IMR-90 (cell line): Measurements from ENCODE around the gene CEBPE. TPM values are rescaled to one million over a fixed set of nuclear protein-coding genes. Genes with fewer than 3 reads are reported as not detected.

Experiments used
- ATAC-seq: fragments of 200-7000 bp; cut with Tn5 transposase; 2 replicates; pipeline ENCODE4 v1.9.1; 2020; ENCODE audit warnings: low read depth, mild to moderate bottlenecking, moderate library complexity
- BruUV-seq: library from RNA; stranded (reverse); fragments of 400-500 nt; replicated peaks from 2 replicates; lab custom pipeline; 2021; lab: Mats Ljungman, UMichigan
- CTCF ChIA-PET: fragments of 300-600 bp; formaldehyde crosslinking; extraction: SDS; loops from one replicate; lab custom pipeline; 2021; ENCODE audit warnings: antibody characterized with exemption; lab: Yijun Ruan, JAX
- POLR2A ChIA-PET: fragments of 300-600 bp; sonication (Branson Sonifier 250); formaldehyde crosslinking; loops from one replicate; lab custom pipeline; 2022; ENCODE audit warnings: antibody characterized with exemption; ENCODE audit not compliant: unreplicated experiment; lab: Charles Lee
- DNase-seq: peaks from one replicate; pipeline ENCODE4 v3.0.0; 2013
- H2AFZ ChIP-seq: replicated peaks from 2 replicates; pipeline ENCODE3; 2013; ENCODE audit warnings: low read length, mild to moderate bottlenecking; ENCODE audit not compliant: poor library complexity
- H2AK5ac ChIP-seq: 2 replicates; pipeline ENCODE4 v1.6.1; 2013; ENCODE audit warnings: low read depth, low read length, inconsistent platforms
- H2AK9ac ChIP-seq: replicated peaks from 2 replicates; pipeline ENCODE3; 2013; ENCODE audit warnings: mild to moderate bottlenecking, low read depth, low read length, moderate library complexity; ENCODE audit not compliant: poor library complexity
- H2BK120ac ChIP-seq: 2 replicates; pipeline ENCODE4 v1.6.1; 2013; ENCODE audit warnings: low read depth, low read length, inconsistent platforms
- H2BK15ac ChIP-seq: 3 replicates; pipeline ENCODE4 v1.6.1; 2013; ENCODE audit warnings: low read depth, low read length, inconsistent platforms
- H2BK20ac ChIP-seq: 2 replicates; pipeline ENCODE4 v1.6.1; 2013; ENCODE audit warnings: low read depth, mild to moderate bottlenecking, inconsistent platforms, low read length, moderate library complexity
- H2BK5ac ChIP-seq: 2 replicates; pipeline ENCODE4 v1.6.1; 2013; ENCODE audit warnings: mild to moderate bottlenecking, low read depth, low read length, inconsistent platforms; ENCODE audit not compliant: poor library complexity, severe bottlenecking
- H3K14ac ChIP-seq: replicated peaks from 2 replicates; pipeline ENCODE4 v1.6.1; 2013; ENCODE audit warnings: low read depth, low read length, inconsistent platforms
- H3K18ac ChIP-seq: 2 replicates; pipeline ENCODE4 v1.6.1; 2013; ENCODE audit warnings: low read depth, low read length, control low read depth
- H3K23ac ChIP-seq: 2 replicates; pipeline ENCODE4 v1.6.1; 2013; ENCODE audit warnings: low read depth, low read length, inconsistent platforms
- H3K27ac ChIP-seq: 2 replicates; pipeline ENCODE4 v1.5.1; 2013; ENCODE audit warnings: mild to moderate bottlenecking, control low read depth, low read length; ENCODE audit not compliant: insufficient read depth
- H3K27me3 ChIP-seq: 2 replicates; pipeline ENCODE4 v1.6.1; 2013; ENCODE audit warnings: low read length; ENCODE audit not compliant: control insufficient read depth, insufficient read depth
- H3K36me3 ChIP-seq: 2 replicates; pipeline ENCODE4 v1.6.1; 2013; ENCODE audit warnings: low read length, mixed read lengths; ENCODE audit not compliant: control insufficient read depth, insufficient read depth
- H3K4ac ChIP-seq: 2 replicates; pipeline ENCODE4 v1.6.1; 2013; ENCODE audit warnings: low read depth, low read length, inconsistent platforms
- H3K4me1 ChIP-seq: 2 replicates; pipeline ENCODE4 v1.6.1; 2013; ENCODE audit warnings: low read length, mixed read lengths; ENCODE audit not compliant: control insufficient read depth, insufficient read depth
- H3K4me2 ChIP-seq: 2 replicates; pipeline ENCODE4 v1.6.1; 2013; ENCODE audit warnings: low read depth, mild to moderate bottlenecking, control low read depth, low read length, moderate library complexity
- H3K4me3 ChIP-seq: 2 replicates; pipeline ENCODE4 v1.5.1; 2013; ENCODE audit warnings: low read depth, mild to moderate bottlenecking, control low read depth, low read length, moderate library complexity; ENCODE audit not compliant: insufficient read depth
- H3K56ac ChIP-seq: 2 replicates; pipeline ENCODE4 v1.6.1; 2013; ENCODE audit warnings: low read length, inconsistent platforms; ENCODE audit not compliant: insufficient read depth; ENCODE audit errors: extremely low read depth
- H3K79me1 ChIP-seq, 2 experiments: 2 replicates each; pipeline ENCODE4 v1.6.1; 2013; ENCODE audit warnings: low read length in 2 of 2, inconsistent platforms in 1 of 2, low read depth in 1 of 2
- H3K9ac ChIP-seq: 2 replicates; pipeline ENCODE4 v1.6.1; 2013; ENCODE audit warnings: low read depth, low read length, control low read depth
- H3K9me1 ChIP-seq: 2 replicates; pipeline ENCODE4 v1.6.1; 2013; ENCODE audit warnings: low read length, inconsistent platforms; ENCODE audit not compliant: insufficient read depth
- H3K9me3 ChIP-seq: 2 replicates; pipeline ENCODE4 v1.6.1; 2013; ENCODE audit warnings: low read length; ENCODE audit not compliant: control insufficient read depth, insufficient read depth
- H4K20me1 ChIP-seq: 2 replicates; pipeline ENCODE4 v1.6.1; 2013; ENCODE audit warnings: low read length, inconsistent platforms; ENCODE audit not compliant: insufficient read depth
- H4K5ac ChIP-seq: 2 replicates; pipeline ENCODE4 v1.6.1; 2013; ENCODE audit warnings: mild to moderate bottlenecking, low read depth, low read length, control low read depth
- H4K8ac ChIP-seq, 2 experiments: 2 replicates each; pipeline ENCODE4 v1.6.1; 2013; ENCODE audit warnings: low read depth in 2 of 2, low read length in 2 of 2, control low read depth in 1 of 2, inconsistent platforms in 1 of 2
- H4K91ac ChIP-seq: 2 replicates; pipeline ENCODE4 v1.6.1; 2013; ENCODE audit warnings: low read depth, low read length, inconsistent platforms; ENCODE audit not compliant: insufficient read depth
- BHLHE40 ChIP-seq: fragments of 150-350 bp; IDR thresholded peaks from 2 replicates; pipeline ENCODE4 v1.6.1; 2016; ENCODE audit warnings: mild to moderate bottlenecking, low read depth, low read length
- CEBPB ChIP-seq: IDR thresholded peaks from 2 replicates; pipeline ENCODE4 v1.6.1; 2012; ENCODE audit warnings: low read depth, low read length, improper control_type of control experiment
- CHD1 ChIP-seq: IDR thresholded peaks from 2 replicates; pipeline ENCODE4 v1.6.1; 2012; ENCODE audit warnings: low read depth, low read length, improper control_type of control experiment
- FOS ChIP-seq: fragments of 150-350 bp; IDR thresholded peaks from 2 replicates; pipeline ENCODE4 v1.6.1; 2016; ENCODE audit warnings: low read depth, low read length
- MAFK ChIP-seq: IDR thresholded peaks from 2 replicates; pipeline ENCODE4 v1.6.1; 2012; ENCODE audit warnings: low read depth, low read length, improper control_type of control experiment
- MAZ ChIP-seq: IDR thresholded peaks from 2 replicates; pipeline ENCODE4 v1.6.1; 2012; ENCODE audit warnings: low read depth, mild to moderate bottlenecking, low read length, improper control_type of control experiment, moderate library complexity, borderline replicate concordance
- MXI1 ChIP-seq: IDR thresholded peaks from 2 replicates; pipeline ENCODE4 v1.6.1; 2012; ENCODE audit warnings: low read depth, mild to moderate bottlenecking, low read length, moderate library complexity, borderline replicate concordance
- NFE2L2 ChIP-seq: fragments of 150-350 bp; IDR thresholded peaks from 2 replicates; pipeline ENCODE4 v1.6.1; 2016; ENCODE audit warnings: low read depth, mild to moderate bottlenecking, low read length
- POLR2A ChIP-seq: IDR thresholded peaks from 2 replicates; pipeline ENCODE4 v1.6.1; 2012; ENCODE audit warnings: mild to moderate bottlenecking, low read depth, low read length
- RCOR1 ChIP-seq: IDR thresholded peaks from 2 replicates; pipeline ENCODE4 v1.6.1; 2012; ENCODE audit warnings: mild to moderate bottlenecking, low read length, improper control_type of control experiment; ENCODE audit not compliant: insufficient replicate concordance
- SMC3 ChIP-seq: fragments of 150-350 bp; IDR thresholded peaks from 2 replicates; pipeline ENCODE4 v1.6.1; 2016; ENCODE audit warnings: low read depth, mild to moderate bottlenecking, antibody characterized with exemption, low read length, moderate library complexity
- WGBS, 2 experiments: methylation state at CpG; one replicate each; pipeline versions ENCODE4 v1.1.5 to v1.1.7; 2013; ENCODE audit warnings: missing lambda C conversion rate in 2 of 2; ENCODE audit not compliant: insufficient read length in 1 of 2; ENCODE audit errors: extremely low coverage in 2 of 2; 5-methylcytosine and 5-hydroxymethylcytosine counted together
- dilution Hi-C: fragments of 300-500 bp; cut with HindIII; formaldehyde crosslinking; loops from one replicate; pipeline ENCODE4 v1.14.3; 2018; ENCODE audit warnings: low sequenced_read_pairs; ENCODE audit not compliant: unreplicated experiment
- in situ Hi-C: fragments of 300-500 bp; cut with MboI; formaldehyde crosslinking; loops from 3 replicates; pipeline ENCODE4 v1.14.3; 2019; ENCODE audit warnings: low sequenced_read_pairs, inconsistent platforms, mixed read lengths
- intact Hi-C: fragments of 100-400 bp; cut with micrococcal nuclease; formaldehyde crosslinking; loops from 2 replicates; pipeline ENCODE4 v1.10.0; 2022
- polyA plus RNA-seq, 3 experiments: library from polyadenylated mRNA; depleted of rRNA; stranded (reverse); fragments of >200 nt; gene quantifications; 2 replicates each; pipeline ENCODE4 v1.2.3, GENCODE V29; 2012; ENCODE audit warnings: low replicate concordance in 1 of 3
- total RNA-seq: library from RNA; depleted of rRNA; stranded (reverse); fragments of >200 nt; gene quantifications from 2 replicates; pipeline ENCODE4 v1.2.3, GENCODE V29; 2012
- TF ChIP-seq, protein P1 (sequence below): fragments of 150-350 bp; IDR thresholded peaks from 2 replicates; pipeline ENCODE4 v1.6.1; 2017; ENCODE audit warnings: mild to moderate bottlenecking, antibody characterized with exemption, low read length, low read depth
- TF ChIP-seq, protein P2 (sequence below): conservative IDR thresholded peaks from 2 replicates; pipeline ENCODE4 v1.5.1; 2012; ENCODE audit warnings: mild to moderate bottlenecking, low read depth, low read length, improper control_type of control experiment
- TF ChIP-seq, protein P3 (sequence below): fragments of 150-350 bp; IDR thresholded peaks from 2 replicates; pipeline ENCODE4 v1.6.1; 2016; ENCODE audit warnings: low read depth, mild to moderate bottlenecking, low read length, moderate library complexity, borderline replicate concordance

CEBPE gene
- total and polyA plus RNA-seq, 2 of the 4 experiments (the other 2 are of a cell fraction) = 0.05 TPM; not detected in 1

DNA sequence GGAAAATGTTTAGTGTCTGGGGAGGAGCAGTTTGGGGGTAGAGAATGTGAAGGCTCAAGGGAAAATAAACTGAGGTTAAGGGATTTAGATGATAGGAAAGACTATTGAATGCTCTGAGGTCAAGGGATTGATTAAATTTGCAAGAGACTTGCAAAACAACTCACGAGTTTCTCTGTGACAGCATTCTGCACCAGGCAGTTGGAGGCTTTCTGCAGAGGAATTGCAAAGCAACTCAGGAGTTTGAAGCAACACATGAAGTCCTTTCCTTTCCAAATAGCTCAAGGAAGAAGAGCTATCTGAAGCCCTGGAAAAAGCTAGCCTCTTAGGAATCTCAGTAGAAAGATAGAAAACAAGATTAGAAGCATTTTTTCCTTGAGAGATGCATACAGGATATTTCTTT, 40.5 kb upstream of the CEBPE start:
- in situ Hi-C loops = no loop called here
- POLR2A ChIA-PET = no interaction called here

More for the DNA sequence above, 40.5 kb upstream of the CEBPE start:
- Histone ChIP-seq H3K4me1 (peaks cover 7% of the 10 kb centered on the region), H3K79me1 (no peaks in the 10 kb centered on the region), H3K18ac (no peak overlapping the region), H2BK20ac (no peak overlapping the region), H2BK120ac (no peak overlapping the region), H2AK9ac (no peak overlapping the region), H2AFZ (no peak overlapping the region), H3K4ac (no peak overlapping the region), H4K8ac (no peak overlapping the region), H3K23ac (no peak overlapping the region), H3K9me3 (no peaks in the 10 kb centered on the region), H3K4me3 (no peak overlapping the region), H3K9ac (no peak overlapping the region), H2BK15ac (no peak overlapping the region; the same call in 2 of the 3 replicates), H3K36me3 (no peaks in the 10 kb centered on the region), H2AK5ac (no peak overlapping the region), H3K4me2 (no peak overlapping the region), H4K20me1 (no peaks in the 10 kb centered on the region), H3K56ac (no peak overlapping the region), H3K9me1 (0 out of 2 replicates have a peak, but pooled peaks cover 3% of the 10 kb centered on the region), H4K91ac (no peak overlapping the region), H4K5ac (no peak overlapping the region), H3K14ac (no peak overlapping the region), H2BK5ac (no peak overlapping the region), H3K27me3 (peaks cover 16% of the 10 kb centered on the region), H3K27ac (no peak overlapping the region)
- no peak for DNase-seq
- dilution Hi-C loops = no loop called here
- no TSS peak for BruUV-seq
- no peak for ATAC-seq
- CTCF ChIA-PET = interaction anchor here (2.0 kb wide), 1 partner anchor 39 kb away, joined by 5 read pairs; no protein-coding TSS in a partner anchor
- WGBS, 2 experiments = no CpG with 5 or more reads among the region's 1 CpG
- TF ChIP-seq CHD1 (no peak), SMC3 (no peak), BHLHE40 (no peak), RCOR1 (no peak), FOS (no peak), NFE2L2 (no peak), MXI1 (no peak), MAZ (no peak), MAFK (no peak), CEBPB (no peak), POLR2A (no peak)
- TF ChIP-seq, protein P1, sequence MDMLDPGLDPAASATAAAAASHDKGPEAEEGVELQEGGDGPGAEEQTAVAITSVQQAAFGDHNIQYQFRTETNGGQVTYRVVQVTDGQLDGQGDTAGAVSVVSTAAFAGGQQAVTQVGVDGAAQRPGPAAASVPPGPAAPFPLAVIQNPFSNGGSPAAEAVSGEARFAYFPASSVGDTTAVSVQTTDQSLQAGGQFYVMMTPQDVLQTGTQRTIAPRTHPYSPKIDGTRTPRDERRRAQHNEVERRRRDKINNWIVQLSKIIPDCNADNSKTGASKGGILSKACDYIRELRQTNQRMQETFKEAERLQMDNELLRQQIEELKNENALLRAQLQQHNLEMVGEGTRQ = no peak
- TF ChIP-seq, protein P2, sequence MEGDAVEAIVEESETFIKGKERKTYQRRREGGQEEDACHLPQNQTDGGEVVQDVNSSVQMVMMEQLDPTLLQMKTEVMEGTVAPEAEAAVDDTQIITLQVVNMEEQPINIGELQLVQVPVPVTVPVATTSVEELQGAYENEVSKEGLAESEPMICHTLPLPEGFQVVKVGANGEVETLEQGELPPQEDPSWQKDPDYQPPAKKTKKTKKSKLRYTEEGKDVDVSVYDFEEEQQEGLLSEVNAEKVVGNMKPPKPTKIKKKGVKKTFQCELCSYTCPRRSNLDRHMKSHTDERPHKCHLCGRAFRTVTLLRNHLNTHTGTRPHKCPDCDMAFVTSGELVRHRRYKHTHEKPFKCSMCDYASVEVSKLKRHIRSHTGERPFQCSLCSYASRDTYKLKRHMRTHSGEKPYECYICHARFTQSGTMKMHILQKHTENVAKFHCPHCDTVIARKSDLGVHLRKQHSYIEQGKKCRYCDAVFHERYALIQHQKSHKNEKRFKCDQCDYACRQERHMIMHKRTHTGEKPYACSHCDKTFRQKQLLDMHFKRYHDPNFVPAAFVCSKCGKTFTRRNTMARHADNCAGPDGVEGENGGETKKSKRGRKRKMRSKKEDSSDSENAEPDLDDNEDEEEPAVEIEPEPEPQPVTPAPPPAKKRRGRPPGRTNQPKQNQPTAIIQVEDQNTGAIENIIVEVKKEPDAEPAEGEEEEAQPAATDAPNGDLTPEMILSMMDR = no peak
- TF ChIP-seq, protein P3, sequence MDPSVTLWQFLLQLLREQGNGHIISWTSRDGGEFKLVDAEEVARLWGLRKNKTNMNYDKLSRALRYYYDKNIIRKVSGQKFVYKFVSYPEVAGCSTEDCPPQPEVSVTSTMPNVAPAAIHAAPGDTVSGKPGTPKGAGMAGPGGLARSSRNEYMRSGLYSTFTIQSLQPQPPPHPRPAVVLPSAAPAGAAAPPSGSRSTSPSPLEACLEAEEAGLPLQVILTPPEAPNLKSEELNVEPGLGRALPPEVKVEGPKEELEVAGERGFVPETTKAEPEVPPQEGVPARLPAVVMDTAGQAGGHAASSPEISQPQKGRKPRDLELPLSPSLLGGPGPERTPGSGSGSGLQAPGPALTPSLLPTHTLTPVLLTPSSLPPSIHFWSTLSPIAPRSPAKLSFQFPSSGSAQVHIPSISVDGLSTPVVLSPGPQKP = no peak
- intact Hi-C loops = no loop called here
